GM12878 (cell line): ENCODE measurements around the gene FGD4. TPM values are rescaled to one million over a fixed set of nuclear protein-coding genes. Genes with fewer than 3 reads are reported as not detected.

Source experiments
- ATAC-seq: fragments of 200-7000 bp; cut with Tn5 transposase; 3 replicates; pipeline ENCODE4 v1.9.1; 2020; ENCODE audit warnings: mild to moderate bottlenecking, moderate library complexity
- BruUV-seq: library from RNA; stranded (reverse); fragments of 400-500 nt; replicated peaks from 2 replicates; lab custom pipeline; 2021; lab: Mats Ljungman, UMichigan
- CTCF ChIA-PET: fragments of 300-600 bp; sonication (Branson Sonifier 250); formaldehyde crosslinking; extraction: SDS; loops from one replicate; lab custom pipeline; 2021; ENCODE audit warnings: inconsistent platforms; lab: Yijun Ruan, JAX
- POLR2A ChIA-PET: fragments of 350-600 bp; formaldehyde crosslinking; extraction: SDS; loops from one replicate; lab custom pipeline; 2021; ENCODE audit warnings: inconsistent platforms; lab: Charles Lee
- RAD21 ChIA-PET: fragments of 300-600 bp; sonication (Branson Sonifier 250); formaldehyde crosslinking; loops from one replicate; lab custom pipeline; 2023; ENCODE audit warnings: antibody characterized with exemption; ENCODE audit not compliant: unreplicated experiment; lab: Charles Lee
- SMC1A ChIA-PET: fragments of 300-600 bp; sonication (Branson Sonifier 250); formaldehyde crosslinking; loops from one replicate; lab custom pipeline; 2023; ENCODE audit not compliant: unreplicated experiment, uncharacterized antibody; lab: Charles Lee
- DNase-seq: peaks from one replicate; pipeline ENCODE4 v3.0.0-alpha.2; 2011; ENCODE audit warnings: low read depth, low spot score
- FAIRE-seq: peaks from 3 replicates; lab custom pipeline; 2011; peaks lifted over from hg19 to GRCh38; lab: Jason Lieb, UNC
- H2AFZ ChIP-seq: 2 replicates; pipeline ENCODE4 v1.6.0; 2011; ENCODE audit warnings: low read depth, low read length, control low read depth; ENCODE audit not compliant: control insufficient read depth
- H3K27ac ChIP-seq: 2 replicates; pipeline ENCODE4 v1.5.1; 2011; ENCODE audit warnings: control low read depth; ENCODE audit not compliant: control insufficient read depth, insufficient read depth
- H3K27me3 ChIP-seq, 2 experiments: replicated peaks in 1 of 2; 2 replicates each; pipeline versions ENCODE4 v1.6.0 to v1.6.1; 2011; ENCODE audit warnings: low read length in 1 of 2; ENCODE audit not compliant: control insufficient read depth in 2 of 2, insufficient read depth in 2 of 2
- H3K36me3 ChIP-seq, 2 experiments: 2 replicates each; pipeline ENCODE4 v1.5.1; 2011; ENCODE audit warnings: low read length in 1 of 2; ENCODE audit not compliant: control insufficient read depth in 2 of 2, insufficient read depth in 2 of 2
- H3K4me1 ChIP-seq: 2 replicates; pipeline ENCODE4 v1.6.1; 2011; ENCODE audit warnings: mild to moderate bottlenecking, low read length, moderate library complexity, mixed read lengths; ENCODE audit not compliant: control insufficient read depth, insufficient read depth
- H3K4me2 ChIP-seq: 2 replicates; pipeline ENCODE4 v1.6.0; 2011; ENCODE audit warnings: control low read depth; ENCODE audit not compliant: control insufficient read depth, insufficient read depth
- H3K4me3 ChIP-seq: fragments of 200-600 bp; sonication (generic); 2 replicates; pipeline ENCODE4 v1.5.1; 2016
- H3K79me2 ChIP-seq: 2 replicates; pipeline ENCODE4 v1.6.0; 2011; ENCODE audit warnings: low read length; ENCODE audit not compliant: control insufficient read depth, insufficient read depth
- H3K9ac ChIP-seq: 2 replicates; pipeline ENCODE4 v1.8.0; 2011; ENCODE audit warnings: low read length, control low read depth, mixed read lengths; ENCODE audit not compliant: control insufficient read depth, insufficient read depth
- H3K9me3 ChIP-seq: replicated peaks from 3 replicates; pipeline ENCODE4 v1.5.1; 2011; ENCODE audit warnings: mild to moderate bottlenecking, low read length; ENCODE audit not compliant: control insufficient read depth, insufficient read depth
- H4K20me1 ChIP-seq: 2 replicates; pipeline ENCODE4 v1.6.0; 2011; ENCODE audit not compliant: control insufficient read depth, insufficient read depth
- BACH1 ChIP-seq: fragments of 450-650 bp; IDR thresholded peaks from 2 replicates; pipeline ENCODE4 v1.6.1; 2017; ENCODE audit warnings: mild to moderate bottlenecking, borderline replicate concordance
- BMI1 ChIP-seq: fragments of 450-650 bp; IDR thresholded peaks from 2 replicates; pipeline ENCODE4 v1.6.1; 2016; ENCODE audit warnings: mild to moderate bottlenecking, moderate library complexity, borderline replicate concordance
- CBFB ChIP-seq: IDR thresholded peaks from 2 replicates; pipeline ENCODE4 v1.6.1; 2016; ENCODE audit warnings: antibody characterized with exemption, low read depth
- CUX1 ChIP-seq: IDR thresholded peaks from 2 replicates; pipeline ENCODE4 v1.6.1; 2012; ENCODE audit warnings: improper control_type of control experiment, low read depth, low read length; ENCODE audit not compliant: insufficient replicate concordance
- HDAC2 ChIP-seq: fragments of 200-600 bp; sonication (generic); IDR thresholded peaks from 2 replicates; pipeline ENCODE4 v1.6.1; 2017
- HDAC6 ChIP-seq: fragments of 200-600 bp; sonication (generic); IDR thresholded peaks from one replicate; pipeline ENCODE4 v1.8.0; 2017; ENCODE audit warnings: antibody characterized with exemption; ENCODE audit not compliant: unreplicated experiment
- NR2C2 ChIP-seq: IDR thresholded peaks from 2 replicates; pipeline ENCODE4 v1.6.1; 2011; ENCODE audit warnings: borderline replicate concordance, low read depth; ENCODE audit not compliant: control insufficient read depth, insufficient read length
- PAX8 ChIP-seq: fragments of 450-650 bp; IDR thresholded peaks from 2 replicates; pipeline ENCODE4 v1.6.1; 2017; ENCODE audit warnings: mild to moderate bottlenecking, moderate library complexity
- POLR2A ChIP-seq: IDR thresholded peaks from 2 replicates; pipeline ENCODE4 v1.6.1; 2011; ENCODE audit warnings: low read depth, mild to moderate bottlenecking, low read length
- SMAD1 ChIP-seq: fragments of 450-650 bp; IDR thresholded peaks from 2 replicates; pipeline ENCODE4 v1.6.1; 2018; ENCODE audit warnings: mild to moderate bottlenecking, low read depth; ENCODE audit not compliant: partially characterized antibody
- SMC3 ChIP-seq: IDR thresholded peaks from 2 replicates; pipeline ENCODE4 v1.6.1; 2011; ENCODE audit warnings: low read length, improper control_type of control experiment, borderline replicate concordance
- SREBF1 ChIP-seq: IDR thresholded peaks from 2 replicates; pipeline ENCODE4 v1.6.1; 2012; ENCODE audit warnings: mild to moderate bottlenecking, low read length
- TCF7 ChIP-seq: IDR thresholded peaks from 2 replicates; pipeline ENCODE4 v1.6.1; 2014; ENCODE audit warnings: antibody characterized with exemption, borderline replicate concordance
- YY1 ChIP-seq: IDR thresholded peaks from 2 replicates; pipeline ENCODE4 v1.6.1; 2011; ENCODE audit warnings: low read depth, mild to moderate bottlenecking, low read length
- ZNF384 ChIP-seq: IDR thresholded peaks from 2 replicates; pipeline ENCODE4 v1.6.1; 2012; ENCODE audit warnings: low read depth, mild to moderate bottlenecking, low read length, improper control_type of control experiment, borderline replicate concordance
- WGBS: methylation state at CpG from one replicate; pipeline ENCODE4 v1.1.6; 2016; ENCODE audit warnings: low lambda C conversion rate; ENCODE audit not compliant: insufficient replicate concordance, insufficient coverage; ENCODE audit errors: missing lambda C conversion rate; 5-methylcytosine and 5-hydroxymethylcytosine counted together
- in situ Hi-C: fragments of 300-500 bp; cut with MboI; formaldehyde crosslinking; loops from 9 replicates; pipeline ENCODE4 v1.14.3; 2018; ENCODE audit warnings: mixed read lengths
- intact Hi-C: fragments of 100-400 bp; cut with micrococcal nuclease; formaldehyde crosslinking; loops from one replicate; pipeline ENCODE4 v1.14.2; 2022; ENCODE audit not compliant: unreplicated experiment
- polyA plus RNA-seq, 11 experiments: library from polyadenylated mRNA; depleted of rRNA in 4 of 11; unstranded in 6 of 11; stranded (reverse) in 5 of 11; fragments of >200 nt; fragmentation: Nextera tagmentation in 4 of 11; fragmentation: Illumina TruSeq in 1 of 11; extraction: Ambion mirVana in 4 of 11; extraction: Trizol in 1 of 11; gene quantifications; 1 replicate in 1 of 11; 2 replicates in 10 of 11; pipeline versions ENCODE4 v1.2.1 to v1.2.3, GENCODE V29; 2011 to 2016; ENCODE audit warnings: inconsistent platforms in 2 of 11, missing spikeins in 2 of 11, low read depth in 1 of 11
- total RNA-seq, 4 experiments: library from RNA; depleted of rRNA in 3 of 4; stranded (reverse); fragments of >200 nt in 3 of 4; fragmentation: Illumina TruSeq in 1 of 4; extraction: Trizol in 1 of 4; gene quantifications; 2 replicates each; pipeline versions ENCODE4 v1.2.1 to v1.2.3, GENCODE V29; 2013 to 2021

The FGD4 gene
- total and polyA plus RNA-seq, 10 of the 15 experiments (the other 5 are each of a cell fraction or from before 2014, with no cell fraction given), result 0.01 to 0.18 (median 0.08) TPM; not detected in 3

- in situ Hi-C loops, result no loop called here
- DNase-seq, result no peak
- H4K20me1 ChIP-seq, result no peaks in the 10 kb centered on the region
- no peaks in the 10 kb centered on the region for H3K36me3 ChIP-seq
- no peak overlapping the region for H3K27ac ChIP-seq
- WGBS, result 40% methylated on average over 1 of the region's 1 CpG
- ChIA-PET POLR2A (no interaction called here), CTCF (interaction anchor here (0.5 to 0.8 kb wide), 2 partner anchors 16 to 448 kb away, joined by 3 read pairs; no protein-coding TSS in a partner anchor), SMC1A (no interaction called here), RAD21 (interaction anchor here (0.6 kb wide), 1 partner anchor 15 kb away, joined by 3 read pairs; no protein-coding TSS in a partner anchor)
- no peak for FAIRE-seq
- no peak for ATAC-seq
- no peak overlapping the region for H3K9ac ChIP-seq
- no peak overlapping the region for H3K4me3 ChIP-seq
- H3K4me1 ChIP-seq, result peaks cover 3% of the 10 kb centered on the region; the same call in 1 of the 2 replicates
- no peaks in the 10 kb centered on the region for H3K27me3 ChIP-seq
- H3K4me2 ChIP-seq, result no peak overlapping the region
- no TSS peak for BruUV-seq
- H2AFZ ChIP-seq, result no peak overlapping the region
- TF ChIP-seq ZNF384 (no peak), SMC3 (no peak), YY1 (no peak)
- intact Hi-C loops, result no loop called here
- H3K79me2 ChIP-seq, result no peaks in the 10 kb centered on the region
- H3K9me3 ChIP-seq, result no peaks in the 10 kb centered on the region
Measured at GRCh38 chr12:32471591-32472001, 72.2 kb downstream of the FGD4 start.

- no peaks in the 10 kb centered on the region for H3K4me1 ChIP-seq
- 30% methylated on average over 1 of the region's 1 CpG for WGBS
- no peaks in the 10 kb centered on the region for H4K20me1 ChIP-seq
- H3K9me3 ChIP-seq, result no peaks in the 10 kb centered on the region
- ATAC-seq (no peak), FAIRE-seq (no peak), DNase-seq (no peak)
- intact Hi-C loops, result no loop called here
- RAD21 ChIA-PET, result interaction anchor here (0.7 kb wide), 1 partner anchor 1093 kb away, joined by 3 read pairs; no protein-coding TSS in a partner anchor
- SMC1A ChIA-PET, result interaction anchor here (1.1 to 1.4 kb wide), 2 partner anchors 8 to 9 kb away, joined by 5 read pairs; no protein-coding TSS in a partner anchor
- no peaks in the 10 kb centered on the region for H3K79me2 ChIP-seq
- in situ Hi-C loops, result no loop called here
- H3K9ac ChIP-seq, result no peak overlapping the region
- no peak overlapping the region for H3K4me3 ChIP-seq
- POLR2A ChIA-PET, result no interaction called here
- no peaks in the 10 kb centered on the region for H3K36me3 ChIP-seq
- no TSS peak for BruUV-seq
- H2AFZ ChIP-seq, result no peak overlapping the region
- H3K27ac ChIP-seq, result no peak overlapping the region
- CTCF ChIA-PET, result interaction anchor here (0.6 to 1.8 kb wide), 3 partner anchors 13 to 49 kb away, joined by 4 to 5 read pairs (median 4); no protein-coding TSS in a partner anchor
- H3K4me2 ChIP-seq, result no peak overlapping the region
- no peaks in the 10 kb centered on the region for H3K27me3 ChIP-seq
- TF ChIP-seq CBFB, result no peak
- TF ChIP-seq TCF7, result no peak
- no peak for TF ChIP-seq BMI1
- no peak for TF ChIP-seq POLR2A
- no peak for TF ChIP-seq CUX1
- no peak for TF ChIP-seq SREBF1
- TF ChIP-seq SMAD1, result no peak
- no peak for TF ChIP-seq PAX8
- TF ChIP-seq NR2C2, result no peak
- TF ChIP-seq HDAC2, result no peak
- no peak for TF ChIP-seq HDAC6
- no peak for TF ChIP-seq BACH1
Measured at GRCh38 chr12:32475724-32476123, 76.4 kb downstream of the FGD4 start.
